SK-N-SH (cell line): ENCODE data around the gene PDE4B. TPM values are rescaled to one million over a fixed set of nuclear protein-coding genes. Genes with fewer than 3 reads are reported as not detected.

Experiments
- CTCF ChIA-PET: fragments of 300-600, 350-600 bp; formaldehyde crosslinking; extraction: SDS; loops from one replicate; lab custom pipeline; 2021; lab: Yijun Ruan, JAX
- POLR2A ChIA-PET: fragments of 350-600 bp; sonication (Branson Sonifier 250); formaldehyde crosslinking; extraction: SDS; loops from one replicate; lab custom pipeline; 2020; ENCODE audit warnings: antibody characterized with exemption, inconsistent platforms; lab: Yijun Ruan, JAX
- DNase-seq: peaks from one replicate; pipeline ENCODE4 v3.0.0; 2012
- H2AFZ ChIP-seq: fragments of 200-600 bp; sonication (generic); 2 replicates; pipeline ENCODE4 v1.8.1; 2016; ENCODE audit warnings: antibody characterized with exemption, mild to moderate bottlenecking, low read depth
- H3F3A ChIP-seq: fragments of 200-600 bp; sonication (generic); replicated peaks from 2 replicates; pipeline ENCODE3; 2016; ENCODE audit warnings: antibody characterized with exemption, mild to moderate bottlenecking; ENCODE audit not compliant: insufficient read depth
- H3K27ac ChIP-seq, 2 experiments: fragments of 200-500 bp in 1 of 2; fragments of 200-600 bp in 1 of 2; sonication (Bioruptor generic) in 1 of 2; sonication (generic), shearing (Covaris generic) in 1 of 2; 2 replicates each; pipeline versions ENCODE4 v1.5.1 to v1.6.1; 2014 to 2016; ENCODE audit warnings: low read depth in 2 of 2, inconsistent platforms in 1 of 2, low read length in 1 of 2, mild to moderate bottlenecking in 1 of 2, mixed read lengths in 1 of 2
- H3K27me3 ChIP-seq: fragments of 200-600 bp; sonication (generic), shearing (Covaris generic); 2 replicates; pipeline ENCODE4 v1.6.1; 2016; ENCODE audit warnings: mixed run types; ENCODE audit not compliant: insufficient read depth
- H3K36me3 ChIP-seq, 2 experiments: fragments of 200-500 bp in 1 of 2; fragments of 200-600 bp in 1 of 2; sonication (Bioruptor generic) in 1 of 2; sonication (generic) in 1 of 2; replicated peaks in 1 of 2; 2 replicates each; pipeline versions ENCODE3 to v1.5.1; 2014 to 2016; ENCODE audit warnings: low read length in 1 of 2, mild to moderate bottlenecking in 1 of 2; ENCODE audit not compliant: insufficient read depth in 2 of 2, control insufficient read depth in 1 of 2
- H3K4me1 ChIP-seq, 2 experiments: fragments of 200-500 bp in 1 of 2; fragments of 200-600 bp in 1 of 2; sonication (Bioruptor generic) in 1 of 2; sonication (generic), shearing (Covaris generic) in 1 of 2; 2 replicates each; pipeline versions ENCODE4 v1.5.1 to v1.6.1; 2014 to 2016; ENCODE audit warnings: low read depth in 1 of 2, low read length in 1 of 2, mixed run types in 1 of 2; ENCODE audit not compliant: insufficient read depth in 2 of 2, control insufficient read depth in 1 of 2
- H3K4me2 ChIP-seq: fragments of 200-600 bp; sonication (generic), shearing (Covaris generic); 2 replicates; pipeline ENCODE4 v1.6.1; 2017; ENCODE audit warnings: mixed run types
- H3K4me3 ChIP-seq, 2 experiments: fragments of 200-500 bp in 1 of 2; fragments of 200-600 bp in 1 of 2; sonication (Bioruptor generic) in 1 of 2; sonication (generic), shearing (Covaris generic) in 1 of 2; 2 replicates each; pipeline versions ENCODE4 v1.5.1 to v1.8.1; 2014 to 2016; ENCODE audit warnings: low read depth in 2 of 2, inconsistent platforms in 1 of 2, low read length in 1 of 2, mild to moderate bottlenecking in 1 of 2, mixed read lengths in 1 of 2, moderate library complexity in 1 of 2
- H3K79me2 ChIP-seq: fragments of 200-600 bp; sonication (generic); 2 replicates; pipeline ENCODE4 v1.8.1; 2017; ENCODE audit warnings: mild to moderate bottlenecking; ENCODE audit not compliant: insufficient read depth
- H3K9ac ChIP-seq: fragments of 200-600 bp; sonication (generic); 2 replicates; pipeline ENCODE4 v1.6.1; 2017; ENCODE audit warnings: mixed run types
- H3K9me2 ChIP-seq: fragments of 200-600 bp; sonication (generic); 2 replicates; pipeline ENCODE4 v1.6.1; 2017; ENCODE audit warnings: mixed run types
- H3K9me3 ChIP-seq: fragments of 200-600 bp; sonication (generic); 2 replicates; pipeline ENCODE4 v1.6.1; 2017; ENCODE audit warnings: mixed run types, mild to moderate bottlenecking, moderate library complexity
- H4K20me1 ChIP-seq: fragments of 200-600 bp; sonication (generic); 2 replicates; pipeline ENCODE4 v1.6.1; 2017; ENCODE audit warnings: mild to moderate bottlenecking, mixed run types; ENCODE audit not compliant: insufficient read depth
- ELF1 ChIP-seq: IDR thresholded peaks from 2 replicates; pipeline ENCODE4 v1.4.0; 2012
- FOXJ3 ChIP-seq: sonication (generic); formaldehyde crosslinking; IDR thresholded peaks from 2 replicates; pipeline ENCODE4 v1.5.1; 2020; ENCODE audit warnings: mild to moderate bottlenecking, missing genetic modification reagents
- MEF2A ChIP-seq: IDR thresholded peaks from 2 replicates; pipeline ENCODE4 v1.4.0; 2012; ENCODE audit warnings: low read depth, borderline replicate concordance
- POLR2AphosphoS5 ChIP-seq: IDR thresholded peaks from 2 replicates; pipeline ENCODE4 v1.6.1; 2012; ENCODE audit warnings: low read depth, low read length
- RCOR1 ChIP-seq: fragments of 150-350 bp; IDR thresholded peaks from 2 replicates; pipeline ENCODE4 v1.6.1; 2017; ENCODE audit warnings: antibody characterized with exemption, low read length
- ZBTB33 ChIP-seq: IDR thresholded peaks from 2 replicates; pipeline ENCODE4 v1.4.0; 2012; ENCODE audit warnings: low read depth, borderline replicate concordance
- WGBS: methylation state at CpG from one replicate; pipeline ENCODE4 v1.1.6; 2017; ENCODE audit warnings: low lambda C conversion rate; 5-methylcytosine and 5-hydroxymethylcytosine counted together
- polyA plus RNA-seq, 3 experiments: library from polyadenylated mRNA; depleted of rRNA; stranded (reverse); fragments of >200 nt; gene quantifications; 2 replicates each; pipeline ENCODE4 v1.2.3, GENCODE V29; 2012

PDE4B gene
- polyA plus RNA-seq, 1 of the 3 experiments (the other 2 are of a cell fraction): 1.9 TPM

GRCh38 chr1:66239834-66240233, 447.1 kb downstream of the PDE4B start:
- Histone ChIP-seq H3K9me2 (no peaks in the 10 kb centered on the region), H3K9ac (no peak overlapping the region), H3F3A (peaks cover 4% of the 10 kb centered on the region), H3K79me2 (no peaks in the 10 kb centered on the region), H3K9me3 (no peaks in the 10 kb centered on the region), H3K4me3 (no peak overlapping the region), H3K27ac (no peak overlapping the region; a peak in 1 of 4 replicates), H2AFZ (no peak overlapping the region), H3K27me3 (no peaks in the 10 kb centered on the region), H3K4me2 (no peak overlapping the region), H4K20me1 (no peaks in the 10 kb centered on the region), H3K4me1 (peaks cover 19 to 49% of the 10 kb centered on the region in 2 experiments; a peak in 3 of 4 replicates), H3K36me3 (no peaks in the 10 kb centered on the region)
- POLR2A ChIA-PET: no interaction called here
- no peak for DNase-seq
- CTCF ChIA-PET: interaction anchor here (1.0 to 11.7 kb wide), 6 partner anchors 10 to 552 kb away, joined by 3 to 318 read pairs (median 21); no protein-coding TSS in a partner anchor
- 93% methylated on average over 2 of the region's 2 CpGs for WGBS
- TF ChIP-seq POLR2AphosphoS5 (no peak), ZBTB33 (no peak), RCOR1 (no peak)

GRCh38 chr1:66240491-66241484, 448.1 kb downstream of the PDE4B start:
- Histone ChIP-seq H3K4me1 (peaks cover 28 to 58% of the 10 kb centered on the region in 2 experiments; a peak in 3 of 4 replicates), H3K36me3 (no peaks in the 10 kb centered on the region), H3K4me3 (no peak overlapping the region), H3K27ac (peak overlapping the region; percentile 29 to 83), H3K79me2 (no peaks in the 10 kb centered on the region), H3K9me3 (no peaks in the 10 kb centered on the region), H3F3A (peaks cover 4% of the 10 kb centered on the region), H3K9ac (no peak overlapping the region), H2AFZ (no peak overlapping the region), H3K27me3 (no peaks in the 10 kb centered on the region), H4K20me1 (no peaks in the 10 kb centered on the region), H3K4me2 (no peak overlapping the region), H3K9me2 (no peaks in the 10 kb centered on the region)
- WGBS: 72% methylated on average over 6 of the region's 6 CpGs
- no peak for TF ChIP-seq FOXJ3
- TF ChIP-seq MEF2A: no peak
- TF ChIP-seq POLR2AphosphoS5: no peak
- TF ChIP-seq ELF1: no peak
- DNase-seq: no peak
- CTCF ChIA-PET: interaction anchor here (1.1 to 19.0 kb wide), 10 partner anchors 12 to 280 kb away, joined by 4 to 384 read pairs (median 52); no protein-coding TSS in a partner anchor
- POLR2A ChIA-PET: interaction anchor here (1.7 kb wide), 1 partner anchor 249 kb away, joined by 8 read pairs; no protein-coding TSS in a partner anchor
